GM23338 (cell line): ENCODE results near the gene DNAH17. TPM values are rescaled to one million over a fixed set of nuclear protein-coding genes. Genes with fewer than 3 reads are reported as not detected.

Source experiments
- ATAC-seq: fragments of 200-7000 bp; cut with Tn5 transposase; 3 replicates; pipeline ENCODE4 v1.9.1; 2020
- DNase-seq: peaks from one replicate; pipeline ENCODE4 v3.0.0-alpha.2; 2015; ENCODE audit warnings: low spot score
- H2AFZ ChIP-seq: fragments of 200-600 bp; sonication (generic); 2 replicates; pipeline ENCODE4 v1.8.0; 2016; ENCODE audit warnings: antibody characterized with exemption, mild to moderate bottlenecking, moderate library complexity
- H3F3A ChIP-seq: fragments of 200-600 bp; sonication (generic); replicated peaks from 2 replicates; pipeline ENCODE4 v1.8.0; 2017; ENCODE audit warnings: antibody characterized with exemption, mixed run types, low read depth
- H3K27ac ChIP-seq: fragments of 200-600 bp; sonication (generic); 2 replicates; pipeline ENCODE4 v1.6.1; 2016; ENCODE audit warnings: low read depth
- H3K27me3 ChIP-seq: fragments of 200-600 bp; sonication (generic); 2 replicates; pipeline ENCODE4 v1.8.0; 2016; ENCODE audit warnings: mild to moderate bottlenecking, mixed run types, moderate library complexity; ENCODE audit not compliant: insufficient read depth
- H3K36me3 ChIP-seq: fragments of 200-600 bp; sonication (generic); 2 replicates; pipeline ENCODE4 v1.8.0; 2016; ENCODE audit warnings: mild to moderate bottlenecking; ENCODE audit not compliant: insufficient read depth
- H3K4me1 ChIP-seq: fragments of 200-600 bp; sonication (generic); 2 replicates; pipeline ENCODE4 v1.8.0; 2016; ENCODE audit warnings: mild to moderate bottlenecking, moderate library complexity; ENCODE audit not compliant: insufficient read depth
- H3K4me2 ChIP-seq: fragments of 200-600 bp; sonication (generic); 2 replicates; pipeline ENCODE4 v1.7.1; 2017; ENCODE audit warnings: mixed run types
- H3K4me3 ChIP-seq: fragments of 200-600 bp; sonication (generic); 2 replicates; pipeline ENCODE4 v1.6.1; 2016; ENCODE audit warnings: mixed run types
- H3K79me2 ChIP-seq: fragments of 200-600 bp; sonication (generic); replicated peaks from 2 replicates; pipeline ENCODE4 v1.8.0; 2017; ENCODE audit warnings: mild to moderate bottlenecking; ENCODE audit not compliant: insufficient read depth
- H3K9me2 ChIP-seq: fragments of 200-600 bp; sonication (generic); 2 replicates; pipeline ENCODE4 v1.8.0; 2017; ENCODE audit not compliant: insufficient read depth
- H4K20me1 ChIP-seq: fragments of 200-600 bp; sonication (generic); replicated peaks from 2 replicates; pipeline ENCODE4 v1.8.0; 2017; ENCODE audit warnings: mild to moderate bottlenecking; ENCODE audit not compliant: insufficient read depth
- H3K27ac Mint-ChIP-seq: 2 replicates; pipeline ENCODE4 v1.8.0; 2020; ENCODE audit warnings: inconsistent platforms, mild to moderate bottlenecking, moderate library complexity, mixed read lengths
- H3K27me3 Mint-ChIP-seq: 3 replicates; pipeline ENCODE4 v1.8.0; 2022; ENCODE audit warnings: low read depth, mild to moderate bottlenecking, moderate library complexity, mixed read lengths, inconsistent platforms; ENCODE audit not compliant: insufficient read depth, poor library complexity
- H3K36me3 Mint-ChIP-seq: 3 replicates; pipeline ENCODE4 v1.8.0; 2021; ENCODE audit warnings: low read depth, mild to moderate bottlenecking, inconsistent platforms, moderate library complexity, mixed read lengths
- H3K4me1 Mint-ChIP-seq: 3 replicates; pipeline ENCODE4 v1.8.0; 2020; ENCODE audit warnings: mild to moderate bottlenecking, inconsistent platforms, mixed read lengths
- H3K4me3 Mint-ChIP-seq: 3 replicates; pipeline ENCODE4 v1.8.0; 2021; ENCODE audit warnings: moderate library complexity, mild to moderate bottlenecking, inconsistent platforms, mixed read lengths
- H3K9me3 Mint-ChIP-seq: 3 replicates; pipeline ENCODE4 v1.8.0; 2020; ENCODE audit warnings: moderate library complexity, mild to moderate bottlenecking, inconsistent platforms, mixed read lengths
- CREB1 ChIP-seq: fragments of 250-450 bp; sonication (Bioruptor Pico); IDR thresholded peaks from 2 replicates; pipeline ENCODE4 v1.5.0; 2020; ENCODE audit warnings: low read depth, mild to moderate bottlenecking, moderate library complexity
- CTCF ChIP-seq, 2 experiments: fragments of 200-600 bp in 1 of 2; sonication (generic) in 1 of 2; conservative IDR thresholded peaks; 2 replicates each; pipeline versions ENCODE4 v1.5.1 to v1.6.1; 2016 to 2017; ENCODE audit warnings: antibody characterized with exemption in 2 of 2, low read depth in 2 of 2, mild to moderate bottlenecking in 2 of 2, moderate library complexity in 1 of 2
- EZH2 ChIP-seq: fragments of 200-600 bp; sonication (generic); IDR thresholded peaks from one replicate; pipeline ENCODE4 v1.8.0; 2017; ENCODE audit warnings: antibody characterized with exemption, mild to moderate bottlenecking, low read depth; ENCODE audit not compliant: unreplicated experiment
- EZH2phosphoT487 ChIP-seq: fragments of 200-600 bp; sonication (generic); IDR thresholded peaks from one replicate; pipeline ENCODE4 v1.8.1; 2018; ENCODE audit warnings: antibody characterized with exemption; ENCODE audit not compliant: unreplicated experiment
- JUNB ChIP-seq: IDR thresholded peaks from one replicate; pipeline ENCODE4 v1.6.1; 2016; ENCODE audit warnings: antibody characterized with exemption; ENCODE audit not compliant: unreplicated experiment
- POLR2AphosphoS5 ChIP-seq: IDR thresholded peaks from 2 replicates; pipeline ENCODE4 v1.6.1; 2016; ENCODE audit warnings: antibody characterized with exemption, low read depth
- REST ChIP-seq: IDR thresholded peaks from one replicate; pipeline ENCODE4 v1.6.1; 2018; ENCODE audit warnings: antibody characterized with exemption; ENCODE audit not compliant: unreplicated experiment
- STAT1 ChIP-seq: IDR thresholded peaks from one replicate; pipeline ENCODE4 v1.6.1; 2016; ENCODE audit warnings: antibody characterized with exemption; ENCODE audit not compliant: unreplicated experiment
- ZNF331 ChIP-seq: fragments of 250-450 bp; sonication (Bioruptor Pico); IDR thresholded peaks from 2 replicates; pipeline ENCODE4 v1.5.0; 2020; ENCODE audit warnings: low read depth, mild to moderate bottlenecking, moderate library complexity
- polyA plus RNA-seq: library from polyadenylated mRNA; unstranded; fragments of >200 nt; fragmentation: Nextera tagmentation; extraction: Ambion mirVana; gene quantifications from 2 replicates; pipeline ENCODE4 v1.2.1, GENCODE V29; 2016
- total RNA-seq: library from RNA; depleted of rRNA; stranded (reverse); fragments of >200 nt; shearing (Covaris generic); gene quantifications from 2 replicates; pipeline ENCODE4 v1.2.3, GENCODE V29; 2014

DNAH17 gene
- total and polyA plus RNA-seq, 2 experiments from 2014 or later, result 0.59 to 2.0 TPM

- Mint-ChIP-seq H3K27me3 (peaks cover 3% of the 10 kb centered on the region), H3K9me3 (no peaks in the 10 kb centered on the region), H3K4me3 (no peak overlapping the region), H3K4me1 (peaks cover 3% of the 10 kb centered on the region; the same call in 2 of the 3 replicates), H3K27ac (no peak overlapping the region), H3K36me3 (no peaks in the 10 kb centered on the region)
- Histone ChIP-seq H3K4me3 (no peak overlapping the region), H3K36me3 (no peaks in the 10 kb centered on the region), H2AFZ (no peak overlapping the region), H3K79me2 (no peaks in the 10 kb centered on the region), H3K9me2 (peaks cover 7% of the 10 kb centered on the region; the same call in 1 of the 2 replicates), H3K27me3 (no peaks in the 10 kb centered on the region), H4K20me1 (no peaks in the 10 kb centered on the region), H3K27ac (no peak overlapping the region), H3K4me2 (no peak overlapping the region), H3K4me1 (no peaks in the 10 kb centered on the region), H3F3A (no peaks in the 10 kb centered on the region)
- TF ChIP-seq ZNF331 (CRISPR knock-in tag) (no peak), CREB1 (CRISPR knock-in tag) (no peak), REST (no peak)
- DNase-seq (no peak), ATAC-seq (no peak)
Measured at GRCh38 chr17:78476149-78476548, 101.0 kb downstream of the DNAH17 start.

GRCh38 chr17:78475211-78475610, 102.0 kb downstream of the DNAH17 start:
- peaks cover 3% of the 10 kb centered on the region; the same call in 2 of the 3 replicates for H3K4me1 Mint-ChIP-seq
- no peak for TF ChIP-seq POLR2AphosphoS5
- no peak for TF ChIP-seq CTCF (conservative IDR thresholded peaks at IDR 0.05; ENCODE audit: low read depth in 2 of 2)
- TF ChIP-seq STAT1, result no peak
- TF ChIP-seq EZH2, result no peak
- no peak for TF ChIP-seq ZNF331 (CRISPR knock-in tag)
- TF ChIP-seq REST, result no peak
- TF ChIP-seq CREB1 (CRISPR knock-in tag), result no peak
- no peak for TF ChIP-seq EZH2phosphoT487
- no peak for TF ChIP-seq JUNB

More at GRCh38 chr17:78475211-78475610, 102.0 kb downstream of the DNAH17 start:
- no peaks in the 10 kb centered on the region for H3F3A ChIP-seq
- no peaks in the 10 kb centered on the region for H3K27me3 ChIP-seq
- Mint-ChIP-seq H3K36me3 (no peaks in the 10 kb centered on the region), H3K4me3 (no peak overlapping the region), H3K9me3 (no peaks in the 10 kb centered on the region), H3K27ac (no peak overlapping the region), H3K27me3 (peaks cover 3% of the 10 kb centered on the region)
- no peak overlapping the region for H3K27ac ChIP-seq
- no peak overlapping the region for H3K4me2 ChIP-seq
- H3K79me2 ChIP-seq, result no peaks in the 10 kb centered on the region
- no peaks in the 10 kb centered on the region for H4K20me1 ChIP-seq
- peaks cover 7% of the 10 kb centered on the region; the same call in 1 of the 2 replicates for H3K9me2 ChIP-seq
- DNase-seq, result no peak
- H3K36me3 ChIP-seq, result no peaks in the 10 kb centered on the region
- no peak overlapping the region for H3K4me3 ChIP-seq
- H2AFZ ChIP-seq, result no peak overlapping the region
- H3K4me1 ChIP-seq, result no peaks in the 10 kb centered on the region
- no peak for ATAC-seq
